HL-60 (cell line): ENCODE data around the gene LMF1.

Experiments
- CTCF ChIP-seq: IDR thresholded peaks from one replicate; pipeline ENCODE4 v1.5.1; 2011; ENCODE audit warnings: low read length, control low read depth, inconsistent platforms; ENCODE audit not compliant: insufficient read depth
- GABPA ChIP-seq: IDR thresholded peaks from 2 replicates; pipeline ENCODE4 v1.6.1; 2012; ENCODE audit warnings: low read depth
- POLR2AphosphoS5 ChIP-seq: IDR thresholded peaks from 2 replicates; pipeline ENCODE4 v1.6.1; 2012; ENCODE audit warnings: low read depth

GRCh38 chr16:822174-822908 lies 148.4 kb downstream of the LMF1 start:
- TF ChIP-seq CTCF: no peak
- no peak for TF ChIP-seq POLR2AphosphoS5
- no peak for TF ChIP-seq GABPA
